H1 (cell line): Measurements from ENCODE around the gene CMIP. TPM values are rescaled to one million over a fixed set of nuclear protein-coding genes. Genes with fewer than 3 reads are reported as not detected.

Experiments used
- CTCF ChIA-PET: fragments of 300-600 bp; sonication (Branson Sonifier 250); formaldehyde crosslinking; loops from one replicate; lab custom pipeline; 2021; ENCODE audit not compliant: partially characterized antibody; lab: Charles Lee
- POLR2A ChIA-PET: fragments of 300-600 bp; sonication (Branson Sonifier 250); formaldehyde crosslinking; loops from one replicate; lab custom pipeline; 2021; ENCODE audit warnings: inconsistent platforms; ENCODE audit not compliant: partially characterized antibody; lab: Charles Lee
- DNase-seq, 2 experiments: peaks; one replicate each; pipeline versions ENCODE4 v3.0.0 to v3.0.0-alpha.2; 2010 to 2022; ENCODE audit warnings: low spot score in 2 of 2, low read depth in 1 of 2, mixed read lengths in 1 of 2
- FAIRE-seq: peaks from 2 replicates; lab custom pipeline; 2011; peaks lifted over from hg19 to GRCh38; lab: Jason Lieb, UNC
- H2AFZ ChIP-seq: 2 replicates; pipeline ENCODE4 v1.8.1; 2012; ENCODE audit warnings: low read length, inconsistent platforms
- H2AK5ac ChIP-seq: 2 replicates; pipeline ENCODE4 v1.6.1; 2013; ENCODE audit warnings: low read depth, low read length
- H2BK120ac ChIP-seq: replicated peaks from 2 replicates; pipeline ENCODE3; 2013; ENCODE audit warnings: low read depth, low read length, inconsistent platforms
- H2BK12ac ChIP-seq: 2 replicates; pipeline ENCODE4 v1.6.1; 2013; ENCODE audit warnings: low read depth, low read length
- H2BK15ac ChIP-seq: 2 replicates; pipeline ENCODE4 v1.6.1; 2013; ENCODE audit warnings: low read length
- H2BK20ac ChIP-seq: 2 replicates; pipeline ENCODE4 v1.6.1; 2013; ENCODE audit warnings: low read length
- H2BK5ac ChIP-seq: 2 replicates; pipeline ENCODE4 v1.6.1; 2013; ENCODE audit warnings: low read depth, low read length
- H3K14ac ChIP-seq: 2 replicates; pipeline ENCODE4 v1.6.1; 2013; ENCODE audit warnings: inconsistent platforms; ENCODE audit not compliant: insufficient read length
- H3K18ac ChIP-seq: 2 replicates; pipeline ENCODE4 v1.6.1; 2013; ENCODE audit warnings: low read length; ENCODE audit errors: extremely low read depth
- H3K23ac ChIP-seq: 2 replicates; pipeline ENCODE4 v1.6.1; 2013; ENCODE audit warnings: inconsistent platforms; ENCODE audit not compliant: insufficient read length
- H3K23me2 ChIP-seq: 2 replicates; pipeline ENCODE4 v1.6.1; 2013; ENCODE audit warnings: low read depth, low read length
- H3K27ac ChIP-seq: 2 replicates; pipeline ENCODE4 v1.6.1; 2011; ENCODE audit warnings: low read depth, low read length, inconsistent platforms
- H3K27me3 ChIP-seq, 4 experiments: replicated peaks in 1 of 4; 1 replicate in 1 of 4; 2 replicates in 3 of 4; pipeline versions ENCODE4 v1.6.1 to v1.8.1; 2011 to 2013; ENCODE audit warnings: low read length in 3 of 4, mild to moderate bottlenecking in 3 of 4, inconsistent platforms in 2 of 4, mixed read lengths in 2 of 4, moderate library complexity in 1 of 4; ENCODE audit not compliant: control insufficient read depth in 3 of 4, insufficient read depth in 3 of 4; ENCODE audit errors: extremely low read depth in 1 of 4
- H3K36me3 ChIP-seq, 4 experiments: 2 replicates each; pipeline versions ENCODE4 v1.6.1 to v1.8.1; 2011 to 2013; ENCODE audit warnings: mild to moderate bottlenecking in 4 of 4, low read length in 3 of 4, moderate library complexity in 2 of 4, control low read depth in 1 of 4, inconsistent platforms in 1 of 4; ENCODE audit not compliant: insufficient read depth in 4 of 4, control insufficient read depth in 2 of 4
- H3K4ac ChIP-seq: replicated peaks from 2 replicates; pipeline ENCODE3; 2013; ENCODE audit warnings: low read length, low read depth, mixed read lengths, inconsistent platforms; ENCODE audit not compliant: insufficient read length
- H3K4me1 ChIP-seq, 4 experiments: replicated peaks in 1 of 4; 1 replicate in 1 of 4; 2 replicates in 3 of 4; pipeline versions ENCODE4 v1.6.1 to v1.8.1; 2011 to 2013; ENCODE audit warnings: low read length in 3 of 4, inconsistent platforms in 2 of 4, mixed read lengths in 1 of 4; ENCODE audit not compliant: insufficient read depth in 4 of 4, control insufficient read depth in 3 of 4
- H3K4me2 ChIP-seq, 2 experiments: 2 replicates each; pipeline versions ENCODE4 v1.6.1 to v1.8.1; 2011 to 2013; ENCODE audit warnings: low read depth in 2 of 2, low read length in 2 of 2, control low read depth in 1 of 2, inconsistent platforms in 1 of 2, mild to moderate bottlenecking in 1 of 2; ENCODE audit not compliant: insufficient read depth in 1 of 2
- H3K4me3 ChIP-seq, 4 experiments: fragments of 200-600, 300-600 bp in 1 of 4; sonication (generic), shearing (Covaris generic), sonication (Bioruptor Twin) in 1 of 4; 2 replicates each; pipeline versions ENCODE4 v1.5.1 to v1.8.1; 2011 to 2016; ENCODE audit warnings: low read length in 4 of 4, low read depth in 3 of 4, control low read depth in 2 of 4, inconsistent platforms in 2 of 4, mild to moderate bottlenecking in 2 of 4, mixed read lengths in 1 of 4, moderate library complexity in 1 of 4; ENCODE audit not compliant: insufficient read depth in 2 of 4; ENCODE audit errors: extremely low read depth in 1 of 4
- H3K56ac ChIP-seq: replicated peaks from 2 replicates; pipeline ENCODE3; 2013; ENCODE audit warnings: low read depth, mild to moderate bottlenecking, mixed read lengths, low read length, inconsistent platforms; ENCODE audit not compliant: insufficient read length
- H3K79me1 ChIP-seq: 2 replicates; pipeline ENCODE4 v1.6.1; 2013; ENCODE audit warnings: low read depth, low read length, control low read depth
- H3K79me2 ChIP-seq, 2 experiments: 2 replicates each; pipeline versions ENCODE4 v1.6.1 to v1.8.1; 2012 to 2013; ENCODE audit warnings: low read length in 2 of 2, mild to moderate bottlenecking in 2 of 2, inconsistent platforms in 1 of 2; ENCODE audit not compliant: insufficient read depth in 2 of 2, control insufficient read depth in 1 of 2
- H3K9ac ChIP-seq, 4 experiments: replicated peaks in 1 of 4; 1 replicate in 1 of 4; 2 replicates in 3 of 4; pipeline versions ENCODE4 v1.6.1 to v1.8.1; 2011 to 2013; ENCODE audit warnings: low read depth in 3 of 4, low read length in 3 of 4, control low read depth in 2 of 4, mild to moderate bottlenecking in 2 of 4, moderate library complexity in 2 of 4, inconsistent platforms in 1 of 4; ENCODE audit errors: extremely low read depth in 1 of 4
- H3K9me3 ChIP-seq, 2 experiments: 2 replicates each; pipeline versions ENCODE4 v1.6.1 to v1.8.1; 2012 to 2013; ENCODE audit warnings: mild to moderate bottlenecking in 2 of 2, moderate library complexity in 2 of 2, control low read depth in 1 of 2, inconsistent platforms in 1 of 2, low read depth in 1 of 2, low read length in 1 of 2, mixed read lengths in 1 of 2; ENCODE audit not compliant: insufficient read depth in 2 of 2
- H4K20me1 ChIP-seq, 2 experiments: replicated peaks in 1 of 2; 2 replicates each; pipeline versions ENCODE3 to v1.8.1; 2011 to 2013; ENCODE audit warnings: inconsistent platforms in 2 of 2, low read length in 2 of 2, mild to moderate bottlenecking in 1 of 2; ENCODE audit not compliant: insufficient read depth in 2 of 2, control insufficient read depth in 1 of 2
- H4K5ac ChIP-seq: 2 replicates; pipeline ENCODE4 v1.6.1; 2013; ENCODE audit warnings: low read length, low read depth, mixed read lengths, inconsistent platforms; ENCODE audit not compliant: insufficient read length
- H4K8ac ChIP-seq: 2 replicates; pipeline ENCODE4 v1.8.0; 2013; ENCODE audit warnings: mild to moderate bottlenecking, moderate library complexity, low read length, inconsistent platforms; ENCODE audit not compliant: insufficient read depth; ENCODE audit errors: extremely low read depth
- H4K91ac ChIP-seq: replicated peaks from 2 replicates; pipeline ENCODE3; 2013; ENCODE audit warnings: low read length, mixed read lengths, inconsistent platforms; ENCODE audit not compliant: insufficient read length
- ASH2L ChIP-seq: fragments of 200-600, 300-600 bp; sonication (generic); IDR thresholded peaks from one replicate; pipeline ENCODE4 v1.7.1; 2017; ENCODE audit warnings: low read length
- BCL11A ChIP-seq, 2 experiments: IDR thresholded peaks; one replicate each; pipeline ENCODE4 v1.6.1; 2011; ENCODE audit warnings: low read depth in 2 of 2, low read length in 2 of 2, mild to moderate bottlenecking in 2 of 2
- CBX5 ChIP-seq: fragments of 300-800, 300-1000 bp; sonication (generic); IDR thresholded peaks from 2 replicates; pipeline ENCODE4 v1.7.1; 2016; ENCODE audit warnings: antibody characterized with exemption, low read length, low read depth
- EGR1 ChIP-seq: IDR thresholded peaks from 2 replicates; pipeline ENCODE4 v1.6.1; 2011; ENCODE audit warnings: low read depth, low read length, borderline replicate concordance
- GABPA ChIP-seq: IDR thresholded peaks from 2 replicates; pipeline ENCODE4 v1.6.1; 2011; ENCODE audit warnings: mild to moderate bottlenecking, low read length, moderate library complexity, borderline replicate concordance; ENCODE audit not compliant: insufficient read depth
- GTF2F1 ChIP-seq: IDR thresholded peaks from 2 replicates; pipeline ENCODE4 v1.6.1; 2012; ENCODE audit warnings: low read depth, low read length, improper control_type of control experiment, borderline replicate concordance
- KDM4A ChIP-seq: IDR thresholded peaks from one replicate; pipeline ENCODE4 v1.7.1; 2012; ENCODE audit warnings: low read depth, mild to moderate bottlenecking, moderate library complexity, low read length, inconsistent platforms; ENCODE audit not compliant: severe bottlenecking
- MAFK ChIP-seq: IDR thresholded peaks from 2 replicates; pipeline ENCODE4 v1.6.1; 2012; ENCODE audit warnings: low read depth, mild to moderate bottlenecking, improper control_type of control experiment, low read length
- POLR2A ChIP-seq, 2 experiments: IDR thresholded peaks; 1 replicate in 1 of 2; 2 replicates in 1 of 2; pipeline ENCODE4 v1.6.1; 2011; ENCODE audit warnings: low read depth in 2 of 2, low read length in 2 of 2, mild to moderate bottlenecking in 2 of 2; ENCODE audit errors: control extremely low read depth in 1 of 2
- RNF2 ChIP-seq: fragments of 200-900, 300-1000 bp; sonication (generic); IDR thresholded peaks from 2 replicates; pipeline ENCODE4 v1.7.1; 2016; ENCODE audit warnings: borderline replicate concordance, low read depth, mild to moderate bottlenecking, antibody characterized with exemption, low read length; ENCODE audit not compliant: poor library complexity, severe bottlenecking; ENCODE audit errors: missing control alignments
- SIX5 ChIP-seq: IDR thresholded peaks from 2 replicates; pipeline ENCODE4 v1.6.1; 2011; ENCODE audit warnings: mild to moderate bottlenecking, low read depth, low read length
- SP2 ChIP-seq: IDR thresholded peaks from 2 replicates; pipeline ENCODE4 v1.6.1; 2012; ENCODE audit warnings: mild to moderate bottlenecking, low read length, inconsistent platforms
- SRF ChIP-seq: IDR thresholded peaks from 2 replicates; pipeline ENCODE4 v1.6.1; 2011; ENCODE audit warnings: mild to moderate bottlenecking, low read depth, low read length, moderate library complexity
- YY1 ChIP-seq: IDR thresholded peaks from 2 replicates; pipeline ENCODE4 v1.6.1; 2011; ENCODE audit warnings: low read depth, mild to moderate bottlenecking, low read length
- WGBS, 2 experiments: shearing (Covaris generic) in 1 of 2; methylation state at CpG; one replicate each; pipeline versions ENCODE4 v1.1.6 to v1.1.7; 2013 to 2015; ENCODE audit warnings: low lambda C conversion rate in 2 of 2, mixed read lengths in 2 of 2, inconsistent platforms in 1 of 2, low coverage in 1 of 2, missing lambda C conversion rate in 1 of 2; ENCODE audit not compliant: insufficient replicate concordance in 2 of 2, insufficient coverage in 1 of 2, insufficient read length in 1 of 2; ENCODE audit errors: extremely low coverage in 1 of 2, missing lambda C conversion rate in 1 of 2; 5-methylcytosine and 5-hydroxymethylcytosine counted together
- polyA plus RNA-seq, 7 experiments: library from polyadenylated mRNA; depleted of rRNA in 3 of 7; stranded (reverse) in 5 of 7; unstranded in 2 of 7; fragments of >200 nt in 5 of 7; fragments of 200-250 nt in 2 of 7; gene quantifications; 1 replicate in 5 of 7; 2 replicates in 1 of 7; 4 replicates in 1 of 7; pipeline versions ENCODE4 v1.2.1 to v1.2.3, GENCODE V29; 2011 to 2013; ENCODE audit warnings: missing spikeins in 2 of 7, mixed read lengths in 2 of 7
- total RNA-seq: library from RNA; stranded (reverse); fragmentation: NEBNext Ultra II Directional; extraction: Animal tissue kit (Norgen Biotek cat#: 25700); gene quantifications from 2 replicates; pipeline ENCODE4 v1.2.1, GENCODE V29; 2021

CMIP gene
- total and polyA plus RNA-seq, 2 of the 8 experiments (the other 6 are each of a cell fraction or from before 2014, with no cell fraction given): 7.9 to 53.2 TPM

DNA sequence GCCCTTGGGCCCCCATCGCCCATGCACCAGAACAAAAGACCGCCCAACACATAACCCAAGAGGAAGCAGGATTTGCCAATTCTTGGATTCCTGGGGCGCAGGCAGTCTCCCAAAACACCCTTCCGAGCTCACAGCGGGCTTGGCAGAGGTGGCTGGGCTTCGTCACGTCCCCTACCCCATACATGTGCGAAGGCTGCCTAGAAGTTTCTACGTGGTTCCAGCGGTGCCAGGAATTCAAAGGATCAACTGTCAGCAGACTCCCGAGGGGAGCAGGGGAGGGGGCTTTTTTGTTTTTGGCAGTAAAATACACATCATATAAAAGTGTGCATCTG lies 253.7 kb downstream of the CMIP start:
- no peak overlapping the region for H4K91ac ChIP-seq
- H2BK12ac ChIP-seq: no peak overlapping the region
- no peak overlapping the region for H3K9ac ChIP-seq
- H3K23ac ChIP-seq: no peak overlapping the region
- no peak overlapping the region for H3K4me2 ChIP-seq
- no peak overlapping the region for H3K56ac ChIP-seq
- no peak overlapping the region for H4K5ac ChIP-seq
- no peak overlapping the region for H2BK15ac ChIP-seq
- H2BK5ac ChIP-seq: no peak overlapping the region
- no peak overlapping the region for H3K4me3 ChIP-seq
- no peak for FAIRE-seq
- H3K79me2 ChIP-seq: no peaks in the 10 kb centered on the region
- no peak overlapping the region for H3K18ac ChIP-seq
- H4K20me1 ChIP-seq: peaks cover 2 to 4% of the 10 kb centered on the region in 2 experiments
- no peak for DNase-seq
- H3K4ac ChIP-seq: no peak overlapping the region
- no peaks in the 10 kb centered on the region for H3K9me3 ChIP-seq
- H2BK120ac ChIP-seq: no peak overlapping the region
- no peaks in the 10 kb centered on the region for H3K79me1 ChIP-seq
- 94% methylated on average over 11 of the region's 11 CpGs; no CpG with 5 or more reads in 1 of the 2 experiments for WGBS, 2 experiments
- H2AK5ac ChIP-seq: no peak overlapping the region
- no peaks in the 10 kb centered on the region for H3K23me2 ChIP-seq
- no peak for TF ChIP-seq KDM4A
- no peak for TF ChIP-seq ASH2L
- no peak for TF ChIP-seq CBX5
- no peak for TF ChIP-seq GTF2F1
- no peak for TF ChIP-seq SP2
- no peak for TF ChIP-seq YY1
- no peak for TF ChIP-seq GABPA
- TF ChIP-seq RNF2: no peak
- no peak for TF ChIP-seq POLR2A (IDR thresholded peaks at IDR 0.05; ENCODE audit: control extremely low read depth in 1 of 2, low read depth in 2 of 2, low read length in 2 of 2)
- no peak for TF ChIP-seq SRF
- TF ChIP-seq EGR1: no peak
- TF ChIP-seq BCL11A (IDR thresholded peaks at IDR 0.05; ENCODE audit: low read depth in 2 of 2, low read length in 2 of 2): no peak
- TF ChIP-seq SIX5: no peak
- no peak for TF ChIP-seq MAFK
- POLR2A ChIA-PET: no interaction called here
- H2BK20ac ChIP-seq: no peak overlapping the region
- no peak overlapping the region for H2AFZ ChIP-seq
- no peaks in the 10 kb centered on the region for H3K4me1 ChIP-seq
- H3K27ac ChIP-seq: no peak overlapping the region
- CTCF ChIA-PET: interaction anchor here (0.5 to 9.8 kb wide), 20 partner anchors 8 to 550 kb away, joined by 3 to 134 read pairs (median 6); no protein-coding TSS in a partner anchor
- no peak overlapping the region for H4K8ac ChIP-seq
- peaks cover 4 to 19% (median 13%) of the 10 kb centered on the region in 4 experiments; a peak in 6 of 8 replicates for H3K36me3 ChIP-seq
- H3K14ac ChIP-seq: no peak overlapping the region
- no peaks in the 10 kb centered on the region for H3K27me3 ChIP-seq
